DND-41 (cell line): ENCODE measurements around the gene ERGIC1.

Source experiments
- ATAC-seq: fragments of 200-7000 bp; cut with Tn5 transposase; 3 replicates; pipeline ENCODE4 v1.9.1; 2021; ENCODE audit warnings: low read depth; ENCODE audit not compliant: insufficient read depth
- DNase-seq: peaks from one replicate; pipeline ENCODE4 v3.0.0-alpha.2; 2020
- H2AFZ ChIP-seq: 2 replicates; pipeline ENCODE4 v1.6.0; 2012; ENCODE audit warnings: low read depth, low read length
- H3K27ac ChIP-seq: 2 replicates; pipeline ENCODE4 v1.5.1; 2012; ENCODE audit warnings: low read length, inconsistent platforms
- H3K27me3 ChIP-seq: fragments of 200-600 bp; sonication (generic); 2 replicates; pipeline ENCODE4 v1.6.0; 2012; ENCODE audit warnings: low read length, mild to moderate bottlenecking, inconsistent platforms; ENCODE audit not compliant: insufficient read depth, poor library complexity
- H3K36me3 ChIP-seq: 2 replicates; pipeline ENCODE4 v1.5.1; 2012; ENCODE audit warnings: low read length, inconsistent platforms; ENCODE audit not compliant: insufficient read depth
- H3K4me1 ChIP-seq: 2 replicates; pipeline ENCODE4 v1.5.1; 2012; ENCODE audit warnings: mild to moderate bottlenecking, low read length; ENCODE audit not compliant: insufficient read depth
- H3K4me2 ChIP-seq: 2 replicates; pipeline ENCODE4 v1.6.0; 2012; ENCODE audit warnings: mild to moderate bottlenecking, moderate library complexity, low read length, inconsistent platforms; ENCODE audit not compliant: insufficient read depth
- H3K4me3 ChIP-seq, 2 experiments: fragments of 200-600 bp in 1 of 2; shearing (Covaris generic) in 1 of 2; 2 replicates each; pipeline ENCODE4 v1.5.1; 2012 to 2016; ENCODE audit warnings: inconsistent platforms in 2 of 2, low read length in 2 of 2, mild to moderate bottlenecking in 2 of 2, low read depth in 1 of 2, moderate library complexity in 1 of 2
- H3K79me2 ChIP-seq: 2 replicates; pipeline ENCODE4 v1.6.0; 2012; ENCODE audit warnings: low read length, inconsistent platforms; ENCODE audit not compliant: insufficient read depth
- H3K9ac ChIP-seq: 2 replicates; pipeline ENCODE4 v1.6.0; 2012; ENCODE audit warnings: low read depth, mild to moderate bottlenecking, inconsistent platforms, low read length, moderate library complexity
- H3K9me3 ChIP-seq: 2 replicates; pipeline ENCODE4 v1.5.1; 2012; ENCODE audit warnings: low read length, moderate library complexity, mild to moderate bottlenecking, inconsistent platforms; ENCODE audit not compliant: insufficient read depth, severe bottlenecking
- H4K20me1 ChIP-seq: 2 replicates; pipeline ENCODE4 v1.6.0; 2012; ENCODE audit warnings: low read length; ENCODE audit not compliant: insufficient read depth
- EZH2 ChIP-seq: IDR thresholded peaks from 3 replicates; pipeline ENCODE4 v1.6.1; 2012; ENCODE audit warnings: borderline replicate concordance, low read depth, mild to moderate bottlenecking, moderate library complexity, low read length, inconsistent platforms; ENCODE audit not compliant: severe bottlenecking
- TF ChIP-seq, protein P1 (sequence below): IDR thresholded peaks from 2 replicates; pipeline ENCODE4 v1.5.1; 2012; ENCODE audit warnings: borderline replicate concordance, low read length, moderate library complexity, mild to moderate bottlenecking; ENCODE audit not compliant: poor library complexity, severe bottlenecking; ENCODE audit errors: extremely low read depth

The ERGIC1 gene

DNA sequence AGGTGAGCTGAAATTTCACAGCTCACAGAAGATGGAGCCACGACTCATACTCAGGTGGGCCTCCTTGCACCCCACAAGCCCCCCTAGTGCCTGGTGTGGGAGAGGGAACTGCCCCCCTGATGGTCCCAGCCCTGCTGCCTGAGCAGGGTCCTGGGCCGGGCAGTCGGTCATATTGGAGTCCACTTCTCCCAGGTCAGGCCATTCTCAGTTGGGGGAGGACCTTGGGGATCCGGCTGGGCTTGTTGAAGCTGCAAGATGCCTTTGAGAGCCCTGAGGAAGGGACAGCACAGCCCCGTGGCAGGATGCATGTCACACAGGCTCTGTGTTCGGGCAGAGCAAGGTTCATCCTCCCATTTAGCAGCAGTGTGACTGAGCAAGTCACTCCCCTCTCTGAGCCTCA is 56.6 kb downstream of the ERGIC1 start:
- H3K79me2 ChIP-seq = peaks cover 4% of the 10 kb centered on the region
- no peak overlapping the region for H3K27ac ChIP-seq
- H2AFZ ChIP-seq = no peak overlapping the region
- H3K4me2 ChIP-seq = no peak overlapping the region
- peaks cover 11% of the 10 kb centered on the region for H4K20me1 ChIP-seq
- H3K27me3 ChIP-seq = no peaks in the 10 kb centered on the region
- ATAC-seq (no peak), DNase-seq (no peak)
- no peaks in the 10 kb centered on the region for H3K4me1 ChIP-seq
- H3K4me3 ChIP-seq = no peak overlapping the region
- H3K36me3 ChIP-seq = peaks cover 27% of the 10 kb centered on the region
- H3K9me3 ChIP-seq = no peaks in the 10 kb centered on the region
- no peak overlapping the region for H3K9ac ChIP-seq
- TF ChIP-seq, protein P1, sequence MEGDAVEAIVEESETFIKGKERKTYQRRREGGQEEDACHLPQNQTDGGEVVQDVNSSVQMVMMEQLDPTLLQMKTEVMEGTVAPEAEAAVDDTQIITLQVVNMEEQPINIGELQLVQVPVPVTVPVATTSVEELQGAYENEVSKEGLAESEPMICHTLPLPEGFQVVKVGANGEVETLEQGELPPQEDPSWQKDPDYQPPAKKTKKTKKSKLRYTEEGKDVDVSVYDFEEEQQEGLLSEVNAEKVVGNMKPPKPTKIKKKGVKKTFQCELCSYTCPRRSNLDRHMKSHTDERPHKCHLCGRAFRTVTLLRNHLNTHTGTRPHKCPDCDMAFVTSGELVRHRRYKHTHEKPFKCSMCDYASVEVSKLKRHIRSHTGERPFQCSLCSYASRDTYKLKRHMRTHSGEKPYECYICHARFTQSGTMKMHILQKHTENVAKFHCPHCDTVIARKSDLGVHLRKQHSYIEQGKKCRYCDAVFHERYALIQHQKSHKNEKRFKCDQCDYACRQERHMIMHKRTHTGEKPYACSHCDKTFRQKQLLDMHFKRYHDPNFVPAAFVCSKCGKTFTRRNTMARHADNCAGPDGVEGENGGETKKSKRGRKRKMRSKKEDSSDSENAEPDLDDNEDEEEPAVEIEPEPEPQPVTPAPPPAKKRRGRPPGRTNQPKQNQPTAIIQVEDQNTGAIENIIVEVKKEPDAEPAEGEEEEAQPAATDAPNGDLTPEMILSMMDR = no peak
- TF ChIP-seq EZH2 = no peak

DNA sequence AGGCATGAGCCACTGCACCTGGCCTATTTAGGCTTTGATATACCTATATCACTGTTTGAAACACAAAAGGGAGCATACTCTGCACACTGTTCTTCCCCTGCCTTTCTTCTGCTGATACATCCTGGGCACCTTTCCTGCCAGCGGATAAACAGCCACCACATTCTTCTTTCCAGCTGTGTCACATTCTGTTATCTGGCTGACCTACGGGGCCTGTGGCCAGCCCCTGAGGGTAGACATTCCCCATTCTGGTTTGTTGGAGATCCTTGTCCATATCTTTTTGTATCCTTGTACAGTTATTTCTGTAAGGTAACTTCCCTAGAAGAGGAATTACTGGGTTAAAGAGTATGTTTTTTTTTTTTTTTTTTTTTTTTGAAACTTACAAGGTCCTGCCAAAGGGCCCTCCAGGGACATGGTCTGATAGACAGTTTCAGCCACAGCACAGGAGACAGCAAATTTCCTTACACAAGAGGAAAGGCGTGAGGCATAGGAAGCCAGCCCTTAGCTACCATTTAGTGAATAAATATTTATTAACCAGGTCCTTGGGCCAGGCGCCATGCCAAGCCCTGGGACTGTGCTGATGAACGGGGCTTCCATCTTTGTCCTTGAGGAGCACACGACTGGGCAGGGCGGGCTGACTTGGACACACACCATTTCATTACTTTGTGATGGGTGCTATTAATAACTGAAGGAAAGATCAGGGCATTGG is 57.8 kb downstream of the ERGIC1 start:
- TF ChIP-seq, protein P1 = no peak
- TF ChIP-seq EZH2 = no peak
- no peaks in the 10 kb centered on the region for H3K27me3 ChIP-seq
- H3K4me1 ChIP-seq = no peaks in the 10 kb centered on the region
- no peaks in the 10 kb centered on the region for H3K79me2 ChIP-seq
- no peak overlapping the region for H2AFZ ChIP-seq
- H3K9ac ChIP-seq = no peak overlapping the region
- H3K27ac ChIP-seq = no peak overlapping the region
- no peak for DNase-seq
- peaks cover 3% of the 10 kb centered on the region; the same call in 1 of the 2 replicates for H4K20me1 ChIP-seq
- H3K4me2 ChIP-seq = no peak overlapping the region
- no peak overlapping the region for H3K4me3 ChIP-seq
- peaks cover 31% of the 10 kb centered on the region for H3K36me3 ChIP-seq
- no peaks in the 10 kb centered on the region for H3K9me3 ChIP-seq
- no peak for ATAC-seq

DNA sequence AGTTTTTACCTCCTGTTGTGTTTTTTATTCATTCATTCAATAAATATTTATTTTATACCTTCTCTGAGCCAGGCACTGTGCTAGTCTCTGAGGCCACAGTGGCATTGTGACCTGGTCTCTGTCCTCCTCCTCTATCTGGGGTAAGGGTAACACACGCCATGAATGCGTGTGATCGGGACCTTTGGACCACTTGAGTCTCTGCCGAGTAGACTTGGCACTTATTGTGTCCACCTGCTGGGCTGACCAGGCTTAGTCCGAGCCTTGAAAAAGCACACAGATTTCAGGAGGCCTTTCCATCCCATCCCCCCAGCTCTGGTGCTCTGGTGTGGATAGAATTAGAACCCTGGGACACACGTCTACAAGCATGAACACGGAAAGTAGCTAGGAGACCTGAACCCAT is 58.7 kb downstream of the ERGIC1 start:
- no peak overlapping the region for H3K4me3 ChIP-seq
- TF ChIP-seq, protein P1 = no peak
- TF ChIP-seq EZH2 = no peak
- no peaks in the 10 kb centered on the region for H3K9me3 ChIP-seq
- DNase-seq (no peak), ATAC-seq (no peak)
- H3K27me3 ChIP-seq = no peaks in the 10 kb centered on the region
- no peaks in the 10 kb centered on the region for H3K4me1 ChIP-seq
- no peak overlapping the region for H3K9ac ChIP-seq
- peaks cover 3% of the 10 kb centered on the region; the same call in 1 of the 2 replicates for H4K20me1 ChIP-seq
- H3K27ac ChIP-seq = no peak overlapping the region
- H2AFZ ChIP-seq = no peak overlapping the region
- peaks cover 35% of the 10 kb centered on the region for H3K36me3 ChIP-seq
- H3K79me2 ChIP-seq = no peaks in the 10 kb centered on the region
- H3K4me2 ChIP-seq = no peak overlapping the region
